Neutrophil (primary cell): ENCODE data around the gene SH3BGRL2.
"Not testable (repeated sequence)": the region's sequence is repeated elsewhere in the genome, so short reads cannot be mapped to it uniquely, and the experiment has no call there.

Source experiments
- H3K27ac ChIP-seq: fragments of 200-600 bp; sonication (generic); 2 replicates; pipeline ENCODE4 v1.5.1; 2016; ENCODE audit warnings: mild to moderate bottlenecking, moderate library complexity
- H3K27me3 ChIP-seq: fragments of 200-600 bp; sonication (generic); 2 replicates; pipeline ENCODE4 v1.6.0; 2016; ENCODE audit warnings: mild to moderate bottlenecking
- H3K36me3 ChIP-seq: fragments of 200-600 bp; sonication (generic); 2 replicates; pipeline ENCODE4 v1.5.1; 2017
- H3K4me1 ChIP-seq, 2 experiments: fragments of 200-600 bp in 1 of 2; sonication (generic) in 1 of 2; 1 replicate in 1 of 2; 2 replicates in 1 of 2; pipeline versions ENCODE4 v1.5.1 to v1.6.1; 2013 to 2016; ENCODE audit warnings: low read depth in 1 of 2, low read length in 1 of 2, mild to moderate bottlenecking in 1 of 2, moderate library complexity in 1 of 2; ENCODE audit not compliant: control insufficient read depth in 1 of 2, insufficient read depth in 1 of 2
- H3K4me3 ChIP-seq, 2 experiments: fragments of 200-600 bp in 1 of 2; sonication (generic) in 1 of 2; 1 replicate in 1 of 2; 2 replicates in 1 of 2; pipeline ENCODE4 v1.5.1; 2013 to 2016; ENCODE audit warnings: low read depth in 1 of 2, low read length in 1 of 2, mild to moderate bottlenecking in 1 of 2, moderate library complexity in 1 of 2
- H3K9me3 ChIP-seq: fragments of 200-600 bp; sonication (generic); 2 replicates; pipeline ENCODE4 v1.5.1; 2016
- TF ChIP-seq, protein P1 (sequence below): fragments of 200-600 bp; sonication (generic); IDR thresholded peaks from 2 replicates; pipeline ENCODE4 v1.5.1; 2016; ENCODE audit warnings: antibody characterized with exemption

The SH3BGRL2 gene

DNA sequence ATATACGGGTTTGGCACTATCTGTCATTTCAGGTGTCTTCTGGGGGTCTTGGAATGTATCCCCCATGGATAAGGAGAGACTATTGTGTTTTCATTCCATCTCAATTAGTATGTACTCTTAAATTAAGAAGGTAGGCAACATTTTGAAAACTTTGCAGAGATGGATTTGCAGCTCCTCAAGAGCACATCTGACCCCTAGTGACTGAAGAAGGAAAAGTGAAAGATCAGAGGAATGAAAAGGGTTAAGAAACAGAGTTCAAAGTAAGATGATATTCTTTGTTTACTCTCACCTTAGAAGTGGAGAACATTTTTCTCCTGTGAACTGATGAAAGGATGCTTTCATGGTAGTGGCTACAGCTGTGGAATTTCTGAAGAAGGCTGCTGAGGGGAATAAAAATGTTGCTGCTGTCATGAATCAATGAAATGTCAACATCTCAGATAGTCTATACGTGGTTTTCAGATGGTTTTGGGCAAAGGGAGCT lies 41.5 kb downstream of the SH3BGRL2 start:
- Histone ChIP-seq H3K27me3 (no peaks in the 10 kb centered on the region), H3K4me3 (no peak overlapping the region), H3K4me1 (no peaks in the 10 kb centered on the region), H3K9me3 (no peaks in the 10 kb centered on the region), H3K27ac (no peak overlapping the region), H3K36me3 (no peaks in the 10 kb centered on the region)
- TF ChIP-seq, protein P1, sequence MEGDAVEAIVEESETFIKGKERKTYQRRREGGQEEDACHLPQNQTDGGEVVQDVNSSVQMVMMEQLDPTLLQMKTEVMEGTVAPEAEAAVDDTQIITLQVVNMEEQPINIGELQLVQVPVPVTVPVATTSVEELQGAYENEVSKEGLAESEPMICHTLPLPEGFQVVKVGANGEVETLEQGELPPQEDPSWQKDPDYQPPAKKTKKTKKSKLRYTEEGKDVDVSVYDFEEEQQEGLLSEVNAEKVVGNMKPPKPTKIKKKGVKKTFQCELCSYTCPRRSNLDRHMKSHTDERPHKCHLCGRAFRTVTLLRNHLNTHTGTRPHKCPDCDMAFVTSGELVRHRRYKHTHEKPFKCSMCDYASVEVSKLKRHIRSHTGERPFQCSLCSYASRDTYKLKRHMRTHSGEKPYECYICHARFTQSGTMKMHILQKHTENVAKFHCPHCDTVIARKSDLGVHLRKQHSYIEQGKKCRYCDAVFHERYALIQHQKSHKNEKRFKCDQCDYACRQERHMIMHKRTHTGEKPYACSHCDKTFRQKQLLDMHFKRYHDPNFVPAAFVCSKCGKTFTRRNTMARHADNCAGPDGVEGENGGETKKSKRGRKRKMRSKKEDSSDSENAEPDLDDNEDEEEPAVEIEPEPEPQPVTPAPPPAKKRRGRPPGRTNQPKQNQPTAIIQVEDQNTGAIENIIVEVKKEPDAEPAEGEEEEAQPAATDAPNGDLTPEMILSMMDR = no peak

DNA sequence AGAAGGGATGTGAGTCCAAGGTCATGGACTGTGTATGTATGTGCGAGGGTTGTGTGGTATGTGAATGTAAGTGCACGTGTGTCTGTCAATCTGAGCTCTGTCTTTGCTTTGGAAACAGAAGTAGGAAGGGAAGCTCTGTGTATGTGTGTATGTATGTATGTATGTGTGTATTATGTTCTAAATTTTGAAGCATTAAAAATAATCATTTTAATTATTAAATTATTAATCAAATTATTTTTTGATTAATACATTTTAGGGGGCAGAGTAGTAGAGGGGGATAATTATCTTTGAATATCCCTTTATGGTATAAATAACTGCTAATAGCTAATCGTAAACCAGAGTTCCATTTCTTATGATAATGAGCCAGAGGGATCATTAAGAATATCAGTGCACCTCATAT lies 42.8 kb downstream of the SH3BGRL2 start:
- H3K9me3 ChIP-seq = no peaks in the 10 kb centered on the region
- no peak overlapping the region for H3K27ac ChIP-seq
- no peaks in the 10 kb centered on the region for H3K36me3 ChIP-seq
- no peak overlapping the region for H3K4me3 ChIP-seq
- H3K4me1 ChIP-seq = no peaks in the 10 kb centered on the region
- TF ChIP-seq, protein P1 = no peak
- H3K27me3 ChIP-seq = no peaks in the 10 kb centered on the region

DNA sequence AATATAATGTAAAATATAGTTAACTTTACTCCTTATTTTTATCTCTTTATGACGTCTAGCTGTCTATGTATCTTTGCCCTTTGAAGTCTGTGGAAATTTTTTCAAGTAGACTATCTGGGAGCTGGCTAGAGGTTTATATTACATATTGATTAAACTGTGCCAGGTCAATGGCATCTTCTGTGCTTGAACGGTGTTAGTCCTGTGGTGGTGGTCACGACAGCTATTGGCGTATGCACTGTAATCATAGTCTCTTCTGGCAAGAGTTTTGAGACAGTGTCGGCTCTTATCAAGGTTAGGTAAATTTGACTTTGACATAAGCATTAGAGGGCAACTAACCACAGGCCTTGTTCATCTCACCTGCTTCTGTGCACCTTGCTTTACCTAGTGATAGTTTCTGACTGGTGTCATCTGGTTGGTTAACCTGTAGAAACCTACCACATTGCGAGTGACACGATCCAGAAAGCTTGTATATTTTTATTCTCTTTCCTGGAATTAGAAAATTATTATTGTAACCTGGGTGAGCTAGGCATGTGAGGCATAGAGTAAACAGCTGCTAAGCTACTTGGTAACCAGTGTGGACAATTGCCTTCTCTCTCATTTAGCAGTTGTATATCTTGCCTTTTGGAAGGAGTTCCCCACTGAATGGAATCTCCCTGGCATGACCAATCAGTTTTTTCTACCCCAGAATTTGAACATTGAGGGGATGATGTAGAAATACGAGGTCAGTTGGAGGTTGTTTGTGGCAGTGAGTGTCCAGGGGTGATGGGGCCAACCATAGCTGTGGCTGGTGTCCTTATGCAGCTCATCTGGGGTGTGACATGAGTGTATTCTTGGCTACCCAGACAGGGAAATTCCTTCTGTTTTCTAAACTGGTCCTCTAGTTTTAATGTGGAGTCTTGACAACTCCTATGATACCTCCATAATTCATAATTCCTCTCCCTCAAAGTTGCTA lies 45.9 kb downstream of the SH3BGRL2 start:
- H3K4me3 ChIP-seq = no peak overlapping the region
- H3K27ac ChIP-seq = no peak overlapping the region
- no peaks in the 10 kb centered on the region for H3K4me1 ChIP-seq
- TF ChIP-seq, protein P1 = no peak
- H3K27me3 ChIP-seq = no peaks in the 10 kb centered on the region
- H3K9me3 ChIP-seq = no peaks in the 10 kb centered on the region
- H3K36me3 ChIP-seq = no peaks in the 10 kb centered on the region

DNA sequence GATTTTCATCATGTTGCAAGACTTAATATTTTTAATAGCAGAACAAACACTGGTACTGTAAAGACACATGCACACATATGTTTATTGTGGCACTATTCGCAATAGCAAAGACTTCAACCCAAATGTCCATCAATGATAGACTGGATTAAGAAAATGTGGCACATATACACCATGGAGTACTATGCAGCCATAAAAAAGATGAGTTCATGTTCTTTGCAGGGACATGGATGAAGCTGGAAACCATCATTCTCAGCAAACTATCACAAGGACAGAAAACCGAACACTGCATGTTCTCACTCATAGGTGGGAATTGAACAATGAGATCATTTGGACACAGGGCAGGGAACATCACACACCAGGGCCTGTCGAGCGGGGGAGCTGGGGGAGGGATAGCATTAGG lies 51.6 kb downstream of the SH3BGRL2 start:
- H3K27me3 ChIP-seq, H3K9me3 ChIP-seq, H3K27ac ChIP-seq, H3K36me3 ChIP-seq, H3K4me3 ChIP-seq, H3K4me1 ChIP-seq: not testable (repeated sequence)

DNA sequence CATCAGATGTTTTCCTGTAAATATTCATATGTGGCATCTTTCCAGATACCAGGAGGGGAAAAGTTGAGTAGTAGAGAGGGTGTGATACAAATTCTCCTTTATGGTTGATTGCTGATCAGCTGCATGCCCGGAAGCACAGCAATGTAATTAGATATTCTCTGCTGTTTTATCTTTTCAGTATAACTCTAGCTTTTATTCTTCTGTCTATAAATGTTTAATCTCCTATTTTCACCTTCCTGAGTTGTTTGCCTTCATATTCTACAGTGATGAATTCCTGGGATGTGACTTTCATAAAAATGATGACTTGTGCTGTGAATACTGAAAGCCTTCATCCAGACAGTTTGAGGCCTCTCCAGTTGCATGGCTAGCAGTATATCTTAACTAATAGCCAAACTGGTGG lies 53.7 kb downstream of the SH3BGRL2 start:
- TF ChIP-seq, protein P1 = no peak
- Histone ChIP-seq H3K9me3 (no peaks in the 10 kb centered on the region), H3K27me3 (no peaks in the 10 kb centered on the region), H3K36me3 (no peaks in the 10 kb centered on the region), H3K27ac (no peak overlapping the region), H3K4me3 (no peak overlapping the region), H3K4me1 (no peaks in the 10 kb centered on the region)

DNA sequence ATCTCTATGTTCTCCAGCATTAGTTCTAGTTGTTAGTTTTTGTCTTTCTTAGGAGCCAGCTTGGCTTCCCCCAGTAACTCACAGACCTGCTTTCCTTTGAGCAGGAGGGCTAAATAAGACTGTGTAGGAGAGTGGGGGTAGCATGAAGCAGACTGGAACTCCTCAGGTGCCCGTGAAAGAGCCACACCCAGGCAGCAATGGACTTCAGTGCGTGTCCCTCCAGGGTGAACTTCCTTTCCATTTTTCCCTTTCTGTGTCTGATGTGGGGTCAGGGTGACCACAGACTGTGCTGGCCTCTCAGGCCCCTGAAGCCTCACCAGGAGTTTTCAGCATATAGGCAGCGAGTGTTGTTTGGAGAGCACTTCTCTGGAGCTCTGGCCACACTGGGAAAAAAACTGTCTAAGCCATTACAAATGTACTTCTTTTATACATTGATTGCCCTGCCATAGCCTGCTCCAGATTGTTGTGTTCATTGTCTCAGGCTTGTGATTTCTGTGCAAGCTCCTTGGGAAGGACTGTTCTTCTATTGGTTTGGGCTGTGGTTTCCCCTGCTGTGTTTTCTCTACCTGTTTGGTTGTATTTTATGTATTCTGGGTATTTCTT lies 55.7 kb downstream of the SH3BGRL2 start:
- Histone ChIP-seq H3K4me3 (no peak overlapping the region), H3K36me3 (no peaks in the 10 kb centered on the region), H3K4me1 (no peaks in the 10 kb centered on the region), H3K27ac (no peak overlapping the region), H3K9me3 (no peaks in the 10 kb centered on the region), H3K27me3 (no peaks in the 10 kb centered on the region)
- TF ChIP-seq, protein P1 = no peak
